ENCODE measurements around the gene OR2AK2. TPM values are rescaled to one million over a fixed set of nuclear protein-coding genes. Genes with fewer than 3 reads are reported as not detected.

The OR2AK2 gene
- total and polyA plus RNA-seq, 2 experiments from 2014 or later, result 0.35 TPM; not detected in 1

GRCh38 chr1:247962911-247963588, 2.0 kb upstream of the OR2AK2 start:
- Mint-ChIP-seq H3K4me1 (no peaks in the 10 kb centered on the region), H3K9me3 (peaks cover 78% of the 10 kb centered on the region), H3K4me3 (no peak overlapping the region), H3K27ac (no peak overlapping the region), H3K27me3 (ENCODE audit: insufficient read depth, low read depth, poor library complexity) (no peaks in the 10 kb centered on the region), H3K36me3 (ENCODE audit: low read depth) (peaks cover 25% of the 10 kb centered on the region)
- Histone ChIP-seq H3K9me2 (ENCODE audit: insufficient read depth) (no peaks in the 10 kb centered on the region), H4K20me1 (replicated peaks; ENCODE audit: insufficient read depth) (no peaks in the 10 kb centered on the region), H2AFZ (no peak overlapping the region), H3K4me2 (no peak overlapping the region), H3K36me3 (ENCODE audit: insufficient read depth) (no peaks in the 10 kb centered on the region), H3K4me3 (no peak overlapping the region), H3K4me1 (ENCODE audit: insufficient read depth) (no peaks in the 10 kb centered on the region), H3K27me3 (ENCODE audit: insufficient read depth) (no peaks in the 10 kb centered on the region), H3K79me2 (replicated peaks; ENCODE audit: insufficient read depth) (no peaks in the 10 kb centered on the region), H3F3A (replicated peaks; ENCODE audit: low read depth) (no peaks in the 10 kb centered on the region), H3K27ac (ENCODE audit: low read depth) (no peak overlapping the region)
- DNase-seq (ENCODE audit: low spot score), result no peak
- ATAC-seq, result no peak
- TF ChIP-seq STAT1 (IDR thresholded peaks at IDR 0.05; ENCODE audit: unreplicated experiment), result no peak
- no peak for TF ChIP-seq ZNF331 (CRISPR knock-in tag; IDR thresholded peaks at IDR 0.05; ENCODE audit: low read depth)
- TF ChIP-seq ETS1 (IDR thresholded peaks at IDR 0.05), result no peak
- TF ChIP-seq CTCF (conservative IDR thresholded peaks at IDR 0.05; ENCODE audit: low read depth in 2 of 2), result no peak
- TF ChIP-seq EZH2 (IDR thresholded peaks at IDR 0.05; ENCODE audit: low read depth, unreplicated experiment), result no peak
- no peak for TF ChIP-seq EZH2phosphoT487 (IDR thresholded peaks at IDR 0.05; ENCODE audit: unreplicated experiment)
- TF ChIP-seq ZNF114 (CRISPR knock-in tag; IDR thresholded peaks at IDR 0.05), result no peak
- no peak for TF ChIP-seq POLR2AphosphoS5 (IDR thresholded peaks at IDR 0.05; ENCODE audit: low read depth)
- TF ChIP-seq JUNB (IDR thresholded peaks at IDR 0.05; ENCODE audit: unreplicated experiment), result no peak
- TF ChIP-seq REST (IDR thresholded peaks at IDR 0.05; ENCODE audit: unreplicated experiment), result no peak
- TF ChIP-seq CREB1 (CRISPR knock-in tag; IDR thresholded peaks at IDR 0.05; ENCODE audit: low read depth), result no peak
- no peak for TF ChIP-seq ZNF462 (CRISPR knock-in tag; IDR thresholded peaks at IDR 0.05)
- TF ChIP-seq NANOG (IDR thresholded peaks at IDR 0.05; ENCODE audit: borderline replicate concordance), result no peak
